HG03135 (cell line): ENCODE measurements around the gene ADAM8.

Source experiments
- ATAC-seq: cut with Tn5 transposase; IDR thresholded peaks from one replicate; pipeline ENCODE4 v1.9.1; 2021; ENCODE audit warnings: mild to moderate bottlenecking, moderate library complexity; ENCODE audit not compliant: unreplicated experiment

ADAM8 gene

DNA sequence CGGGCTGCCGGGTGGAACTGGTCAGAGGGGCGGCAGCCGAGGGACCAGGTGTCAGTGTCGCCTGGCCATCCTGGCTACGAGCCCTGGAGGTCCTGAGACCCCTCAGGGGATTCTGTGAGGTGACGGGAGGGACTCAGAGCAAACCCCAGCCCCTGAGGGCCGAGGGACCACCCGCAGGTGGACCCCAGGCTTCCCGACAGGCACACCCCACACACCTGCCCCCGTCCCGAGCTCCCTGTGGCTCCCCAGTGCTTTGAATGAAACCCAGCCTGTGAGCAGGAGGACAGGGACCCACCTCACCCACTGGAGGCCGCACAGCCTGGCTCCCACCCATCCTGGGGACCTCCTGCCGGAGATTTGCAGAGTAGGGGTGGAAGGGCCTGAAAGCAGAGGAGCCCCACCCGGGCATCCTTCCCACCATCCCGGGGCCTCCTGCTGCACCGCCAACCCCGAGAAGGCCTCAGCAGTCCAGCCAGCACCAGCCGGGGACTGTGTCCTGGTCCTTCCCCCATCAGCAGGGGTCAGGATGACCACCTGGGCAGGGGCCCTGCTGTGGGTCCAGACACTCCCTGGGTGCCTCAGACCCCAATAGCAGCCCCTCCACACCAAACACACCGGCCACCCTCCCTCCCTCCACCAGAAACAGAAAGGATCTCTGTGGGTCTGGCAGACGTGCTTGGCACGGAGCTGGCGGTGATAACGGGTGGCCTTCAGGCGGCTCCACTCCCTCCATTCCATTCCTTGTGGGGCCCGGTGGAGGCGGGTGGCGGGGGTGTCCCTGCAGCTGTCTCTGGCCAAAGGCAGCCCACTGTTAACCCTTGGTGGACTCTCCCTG, 25.1 kb downstream of the ADAM8 start:
- ATAC-seq = no peak

DNA sequence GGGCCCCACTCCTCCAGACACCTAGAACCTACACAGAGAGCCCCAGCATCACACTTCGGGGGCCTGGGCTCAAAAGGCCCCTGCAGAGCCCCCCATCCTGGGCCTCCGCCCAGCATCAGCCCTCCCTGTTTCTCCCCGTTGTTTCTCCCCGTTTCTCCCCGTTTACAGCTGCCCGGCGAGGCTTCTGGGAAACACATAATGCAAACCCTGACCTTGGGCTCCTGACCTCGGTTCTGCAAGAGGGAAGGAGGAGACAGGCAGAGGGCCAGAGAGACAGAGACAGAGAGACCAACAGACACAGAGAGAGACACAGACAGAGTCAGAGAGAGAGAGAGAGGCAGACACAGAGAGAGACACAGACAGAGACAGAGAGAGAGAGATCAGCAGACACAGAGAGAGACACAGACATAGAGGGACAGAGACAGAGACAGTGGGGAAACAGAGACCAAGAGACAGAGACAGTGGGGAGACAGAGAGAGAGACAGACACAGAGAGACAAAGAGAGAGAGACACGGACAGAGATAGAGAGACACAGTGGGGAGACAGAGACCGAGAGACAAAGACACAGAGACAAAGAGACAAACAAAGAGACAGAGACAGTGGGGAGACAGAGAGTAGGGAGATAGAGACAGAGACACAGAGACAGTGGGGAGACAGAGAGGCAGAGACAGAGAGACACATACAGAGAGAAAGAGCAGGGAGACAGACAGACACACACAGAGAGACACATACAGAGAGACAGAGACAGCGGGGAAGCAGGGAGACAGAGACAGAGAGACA, 26.5 kb downstream of the ADAM8 start:
- no peak for ATAC-seq

DNA sequence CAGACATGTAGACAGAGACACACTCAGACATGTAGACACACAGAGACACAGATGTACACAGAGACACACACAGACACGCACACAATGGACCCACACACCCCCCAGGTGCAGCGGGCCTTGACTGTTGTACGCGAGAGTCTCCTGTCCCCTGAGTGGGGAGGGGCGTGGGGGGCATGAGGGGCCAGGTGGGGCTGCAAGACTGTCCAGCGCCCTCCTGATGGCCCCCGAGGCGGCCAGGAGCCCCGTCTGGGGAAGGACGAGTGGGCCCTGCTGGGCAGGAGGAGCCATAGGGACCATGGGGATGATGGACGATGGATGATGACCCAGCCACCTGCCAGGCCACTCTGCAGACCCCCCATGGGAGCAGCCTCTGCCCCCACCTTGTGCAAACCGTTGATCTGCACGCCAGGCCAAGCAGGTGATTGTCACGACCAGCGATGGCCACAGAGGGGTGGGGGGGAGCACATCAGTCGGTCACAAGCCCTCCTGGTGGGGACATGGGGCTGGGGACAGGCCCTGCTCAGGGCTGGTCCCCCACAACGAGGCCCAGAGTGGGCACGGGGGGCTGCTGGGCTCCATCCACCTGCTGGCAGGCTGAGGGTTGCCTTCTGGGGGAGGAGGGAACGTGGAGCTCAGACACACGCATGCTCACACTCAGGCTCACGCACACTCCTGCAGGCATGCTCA, 27.4 kb downstream of the ADAM8 start:
- no peak for ATAC-seq

DNA sequence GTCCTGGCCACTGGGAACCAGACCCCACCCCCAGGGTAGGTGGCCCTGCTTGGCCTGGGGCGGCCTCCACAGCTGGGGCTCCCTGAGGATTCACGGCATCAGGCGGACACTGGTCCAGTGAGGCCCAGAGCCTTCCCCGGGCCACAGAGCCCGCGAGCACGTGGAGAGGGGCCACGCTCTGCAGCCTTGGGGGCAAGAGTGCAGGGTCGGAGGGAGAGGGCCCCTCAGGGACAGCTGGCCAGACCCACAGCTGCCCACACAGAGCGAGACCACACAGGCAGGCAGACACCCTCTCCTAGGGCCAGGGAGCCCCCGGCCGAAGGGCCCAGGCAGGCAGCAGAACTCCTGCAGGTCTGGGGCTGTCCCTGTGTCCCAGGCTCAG, 28.3 kb downstream of the ADAM8 start:
- ATAC-seq = no peak

DNA sequence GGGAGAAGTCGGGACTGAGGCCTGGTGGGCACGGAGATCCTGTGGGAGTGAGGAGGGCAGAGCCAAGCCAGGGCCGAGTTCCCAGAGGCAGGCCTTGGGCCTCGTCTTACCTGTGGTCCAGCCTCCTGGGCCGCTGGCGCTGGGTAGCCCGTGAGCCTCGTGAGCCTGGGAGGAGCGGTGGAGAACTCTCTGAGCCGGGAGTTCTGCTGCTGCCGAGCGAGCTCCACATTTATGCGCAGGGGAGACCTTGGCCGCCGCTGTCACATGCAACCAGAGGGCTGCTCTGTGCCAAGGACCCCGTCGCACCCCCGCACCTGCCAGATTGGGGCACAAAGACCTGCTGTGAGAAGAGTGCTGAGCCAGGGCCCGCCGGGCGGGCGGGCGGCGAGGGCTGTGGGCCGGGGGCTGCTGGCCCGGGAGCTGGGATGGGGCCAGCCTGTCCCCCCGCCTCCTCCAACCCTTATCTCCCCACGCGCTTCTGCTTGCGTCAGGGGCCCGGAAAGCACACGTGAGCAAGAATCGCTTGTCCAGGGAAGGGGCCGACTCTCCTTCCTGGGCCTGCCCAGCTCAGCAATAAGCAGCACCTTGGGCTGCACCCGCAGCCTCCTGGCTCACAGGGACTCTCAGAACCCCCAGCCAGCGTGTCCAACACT, 28.9 kb downstream of the ADAM8 start:
- no peak for ATAC-seq

- ATAC-seq = no peak
These were observed 30.4 kb downstream of the ADAM8 start for GRCh38 chr10:133246236-133246626.

- ATAC-seq = no peak
These were observed 31.0 kb downstream of the ADAM8 start for GRCh38 chr10:133245439-133246235.

- ATAC-seq = no peak
These were observed 33.1 kb downstream of the ADAM8 start for GRCh38 chr10:133243593-133243992.

DNA sequence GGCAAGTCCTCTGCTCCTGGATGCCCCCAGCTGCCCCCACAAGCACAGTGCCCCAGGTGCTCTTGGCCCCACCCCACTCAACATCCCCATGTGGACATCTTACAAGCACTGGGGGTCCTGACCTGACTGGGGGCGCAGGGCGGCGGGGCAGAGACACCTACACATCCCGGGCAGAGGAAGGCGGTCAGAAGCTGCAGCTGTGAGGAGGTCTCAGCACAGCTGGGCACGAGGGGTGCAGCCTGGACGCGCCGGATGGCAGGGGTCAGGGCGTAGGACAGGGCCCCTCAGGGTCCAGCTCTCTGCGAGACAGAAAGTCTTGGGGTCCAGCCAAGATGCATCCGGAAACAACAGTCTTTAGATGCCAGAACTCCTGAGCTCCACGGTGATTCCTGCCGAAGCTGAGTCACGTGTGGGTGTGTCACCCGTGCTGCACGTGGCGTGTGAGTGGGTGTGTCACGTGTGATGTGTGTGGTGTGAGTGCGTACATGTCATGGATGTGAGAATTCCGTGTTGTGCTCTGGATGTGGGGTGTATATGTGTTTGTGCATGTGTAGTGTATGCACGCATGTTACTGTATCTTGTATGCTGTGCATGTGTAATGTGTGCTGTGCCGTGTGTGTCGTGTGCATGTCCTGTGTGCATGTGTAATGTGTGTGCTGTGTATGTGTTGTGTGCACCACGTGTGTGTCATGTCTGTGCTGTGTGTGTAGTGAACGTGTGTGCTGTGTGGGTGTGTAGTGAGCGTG, 33.9 kb downstream of the ADAM8 start:
- no peak for ATAC-seq

GRCh38 chr10:133241501-133242205, 35.0 kb downstream of the ADAM8 start:
- no peak for ATAC-seq

- no peak for ATAC-seq
These were observed 36.7 kb downstream of the ADAM8 start for GRCh38 chr10:133239990-133240389.

DNA sequence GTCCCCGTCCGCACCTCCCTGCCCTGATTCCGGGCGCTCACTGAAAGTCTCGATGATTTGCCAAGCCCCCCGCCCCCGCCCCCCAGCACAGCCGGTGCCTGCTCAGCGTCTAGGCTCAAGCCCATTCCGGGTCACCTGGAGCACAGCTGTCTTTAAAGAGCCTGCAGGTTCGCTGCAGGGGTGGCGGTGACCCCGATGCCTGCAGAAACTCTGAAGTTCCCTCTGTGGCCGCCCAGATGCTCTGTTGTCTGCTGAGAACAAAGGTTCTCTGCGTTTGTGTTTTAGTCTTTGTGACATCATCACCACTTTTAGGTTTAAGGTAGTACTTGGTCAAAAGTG, 38.2 kb downstream of the ADAM8 start:
- ATAC-seq = no peak

- ATAC-seq = no peak
These were observed 38.8 kb downstream of the ADAM8 start, which contains the start of gene VENTX for GRCh38 chr10:133237588-133238465. Gene VENTX, plus strand, starts transcription at chr10:133237855. Its CDS starts 60 bp downstream, at chr10:133237915.

DNA sequence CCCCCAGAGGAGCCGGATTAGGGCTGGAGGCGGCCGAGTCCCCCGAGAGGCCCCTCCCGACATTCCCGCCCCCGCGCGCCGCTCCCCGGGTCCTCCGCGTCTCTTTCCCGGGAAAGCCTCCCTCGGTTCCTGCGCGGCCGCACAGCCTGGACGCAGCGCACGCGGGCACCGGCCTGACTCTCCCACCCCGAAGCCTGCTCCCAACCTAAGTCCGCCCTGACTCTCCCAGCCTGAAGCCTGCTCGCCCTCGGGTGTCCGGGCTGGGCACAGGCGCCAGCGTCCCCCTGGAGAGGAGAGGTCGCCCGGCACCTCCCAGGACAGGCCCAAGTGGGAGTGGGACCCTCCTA, 39.5 kb downstream of the ADAM8 start:
- no peak for ATAC-seq

- no peak for ATAC-seq
These were observed 40.0 kb downstream of the ADAM8 start for GRCh38 chr10:133236401-133237240.

- no peak for ATAC-seq
These were observed 40.7 kb downstream of the ADAM8 start for GRCh38 chr10:133235932-133236331.

GRCh38 chr10:133235265-133235855, 41.3 kb downstream of the ADAM8 start:
- ATAC-seq = no peak
